Right atrium auricular region (tissue), 2 donors: ENCODE measurements around the gene TRIM29. TPM values are rescaled to one million over a fixed set of nuclear protein-coding genes. Genes with fewer than 3 reads are reported as not detected.

Experiments used
- DNase-seq: peaks from one replicate; pipeline ENCODE4 v3.0.0-alpha.2; 2019; ENCODE audit warnings: low spot score
- H3K27ac ChIP-seq, 2 donors: fragments of 200-600 bp; sonication (generic); 1 replicate in 1 of 2; 2 replicates in 1 of 2; pipeline ENCODE4 v1.5.1; 2016 to 2019
- H3K27me3 ChIP-seq, 2 donors: fragments of 200-600 bp; sonication (generic); one replicate each; pipeline versions ENCODE4 v1.5.1 to v1.6.0; 2017 to 2019
- H3K36me3 ChIP-seq: fragments of 200-600 bp; sonication (generic); one replicate; pipeline ENCODE4 v1.5.1; 2016
- H3K4me1 ChIP-seq, 2 donors: fragments of 200-600 bp; sonication (generic); one replicate each; pipeline versions ENCODE4 v1.5.1 to v1.6.0; 2017 to 2019
- H3K4me3 ChIP-seq, 2 donors: fragments of 200-600 bp; sonication (generic); 1 replicate in 1 of 2; 2 replicates in 1 of 2; pipeline ENCODE4 v1.5.1; 2017 to 2019; ENCODE audit warnings: mild to moderate bottlenecking in 1 of 2, moderate library complexity in 1 of 2
- H3K9me3 ChIP-seq, 2 donors: fragments of 200-600 bp; sonication (generic); one replicate each; pipeline ENCODE4 v1.5.1; 2019
- CTCF ChIP-seq, 2 donors: fragments of 200-600 bp; sonication (generic); IDR thresholded peaks; one replicate each; pipeline ENCODE4 v1.5.1; 2019; ENCODE audit warnings: antibody characterized with exemption in 2 of 2
- total RNA-seq, 2 donors: library from RNA; depleted of rRNA; stranded (reverse); fragments of >200 nt; gene quantifications; one replicate each; pipeline ENCODE4 v1.1.0, GENCODE V29; 2016

TRIM29 gene
- total RNA-seq, 2 donors from 2014 or later = 0.85 to 2.7 TPM

- DNase-seq = peak; percentile 32
- no peaks in the 10 kb centered on the region for H3K9me3 ChIP-seq
These were observed 4.5 kb downstream of the TRIM29 start for GRCh38 chr11:120133216-120134105.

GRCh38 chr11:120132645-120133185 is 5.2 kb downstream of the TRIM29 start:
- no peak overlapping the region for H3K4me3 ChIP-seq
- no peak for TF ChIP-seq CTCF (IDR thresholded peaks at IDR 0.05)
- no peak for DNase-seq
- H3K9me3 ChIP-seq = no peaks in the 10 kb centered on the region
- no peaks in the 10 kb centered on the region for H3K27me3 ChIP-seq
- no peaks in the 10 kb centered on the region for H3K36me3 ChIP-seq
- H3K4me1 ChIP-seq = no peaks in the 10 kb centered on the region
- no peak overlapping the region for H3K27ac ChIP-seq

More at GRCh38 chr11:120133216-120134105, 4.5 kb downstream of the TRIM29 start:
- no peak overlapping the region for H3K4me3 ChIP-seq
- TF ChIP-seq CTCF (IDR thresholded peaks at IDR 0.05) = no peak
- no peak overlapping the region for H3K27ac ChIP-seq
- no peaks in the 10 kb centered on the region for H3K27me3 ChIP-seq
- no peaks in the 10 kb centered on the region for H3K36me3 ChIP-seq
- no peaks in the 10 kb centered on the region for H3K4me1 ChIP-seq

GRCh38 chr11:120131941-120132644 is 5.8 kb downstream of the TRIM29 start:
- no peak for DNase-seq
- H3K36me3 ChIP-seq = no peaks in the 10 kb centered on the region
- H3K4me1 ChIP-seq = no peaks in the 10 kb centered on the region
- no peak overlapping the region for H3K27ac ChIP-seq
- H3K27me3 ChIP-seq = no peaks in the 10 kb centered on the region
- TF ChIP-seq CTCF (IDR thresholded peaks at IDR 0.05) = no peak
- H3K9me3 ChIP-seq = no peaks in the 10 kb centered on the region
- H3K4me3 ChIP-seq = no peak overlapping the region

DNA sequence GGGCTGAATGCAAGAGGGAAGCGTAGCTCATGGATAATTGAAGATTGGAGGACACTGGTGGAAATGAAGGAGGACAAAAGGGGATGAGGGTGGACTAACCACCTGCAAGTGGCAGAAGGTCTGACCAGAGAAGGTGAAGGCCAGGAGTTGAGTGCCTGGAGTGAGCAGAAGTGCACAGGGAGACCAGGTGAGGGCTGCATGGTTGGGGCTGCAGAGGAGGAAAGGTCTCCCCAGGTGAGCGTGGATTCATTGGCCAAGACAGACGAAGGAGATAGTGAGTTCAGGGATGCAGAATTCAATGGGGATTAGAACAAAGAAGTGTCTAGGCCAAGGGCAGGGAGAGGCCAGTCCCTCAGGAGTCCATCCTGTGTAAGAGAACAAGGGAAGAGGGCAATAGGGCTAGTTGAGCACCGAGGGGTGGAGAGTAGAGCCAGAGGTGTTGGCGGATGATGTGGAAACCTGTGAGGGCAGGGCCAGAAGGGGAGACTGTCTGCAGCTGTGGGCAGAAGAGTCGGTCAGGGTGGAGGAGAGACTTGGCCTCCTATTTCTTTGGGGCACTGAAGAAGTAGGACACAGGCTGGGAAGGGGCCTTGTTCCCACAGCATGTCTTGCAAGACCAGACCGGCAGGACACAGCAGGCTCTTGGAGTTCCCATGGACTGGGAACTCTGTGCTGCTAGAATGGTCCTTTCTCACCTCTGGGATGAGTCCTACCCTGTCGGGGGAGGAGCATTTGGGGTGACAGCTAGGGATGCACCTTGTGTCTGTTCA is 6.7 kb downstream of the TRIM29 start:
- DNase-seq = no peak
- H3K4me1 ChIP-seq = no peaks in the 10 kb centered on the region
- H3K27ac ChIP-seq = no peak overlapping the region
- TF ChIP-seq CTCF (IDR thresholded peaks at IDR 0.05) = no peak
- H3K27me3 ChIP-seq = no peaks in the 10 kb centered on the region
- no peaks in the 10 kb centered on the region for H3K9me3 ChIP-seq
- no peaks in the 10 kb centered on the region for H3K36me3 ChIP-seq
- H3K4me3 ChIP-seq = no peak overlapping the region

- H3K9me3 ChIP-seq = no peaks in the 10 kb centered on the region
- H3K4me1 ChIP-seq = no peaks in the 10 kb centered on the region
- TF ChIP-seq CTCF (IDR thresholded peaks at IDR 0.05) = no peak
- DNase-seq = no peak
- H3K36me3 ChIP-seq = no peaks in the 10 kb centered on the region
- H3K27me3 ChIP-seq = no peaks in the 10 kb centered on the region
- no peak overlapping the region for H3K4me3 ChIP-seq
- H3K27ac ChIP-seq = no peak overlapping the region
These were observed 7.5 kb downstream of the TRIM29 start for GRCh38 chr11:120130176-120130980.
